ENCODE results near the gene GNL1. TPM values are rescaled to one million over a fixed set of nuclear protein-coding genes. Genes with fewer than 3 reads are reported as not detected.
"Not testable (repeated sequence)": the region's sequence is repeated elsewhere in the genome, so short reads cannot be mapped to it uniquely, and the experiment has no call there.

The GNL1 gene
- total and polyA plus RNA-seq, 2 donors: 30.9 to 63.7 TPM

GRCh38 chr6:30533460-30534294 lies 22.6 kb downstream of the GNL1 start:
- H3K4me1 ChIP-seq (ENCODE audit: insufficient read depth): no peaks in the 10 kb centered on the region
- no peaks in the 10 kb centered on the region for H3K36me3 ChIP-seq (ENCODE audit: insufficient read depth)
- no peak overlapping the region for H3K27ac ChIP-seq (ENCODE audit: low read depth)
- H3K4me3 ChIP-seq (ENCODE audit: low read depth, low read length): no peak overlapping the region
- DNase-seq (ENCODE audit: extremely low spot score): no peak
- WGBS: 76% methylated on average over 15 of the region's 15 CpGs

- 55% methylated on average over 2 of the region's 2 CpGs for WGBS
- DNase-seq (ENCODE audit: extremely low spot score): no peak
- no peak overlapping the region for H3K4me3 ChIP-seq (ENCODE audit: low read depth, low read length)
Observed at GRCh38 chr6:30530014-30530413, 26.3 kb downstream of the GNL1 start.

GRCh38 chr6:30529349-30529875 lies 26.9 kb downstream of the GNL1 start:
- not testable (repeated sequence) for H3K27ac ChIP-seq (ENCODE audit: low read depth); H3K4me3 ChIP-seq (ENCODE audit: low read depth, low read length); H3K36me3 ChIP-seq (ENCODE audit: insufficient read depth); DNase-seq (ENCODE audit: extremely low spot score); H3K4me1 ChIP-seq (ENCODE audit: insufficient read depth)
- WGBS: 84% methylated on average over 17 of the region's 17 CpGs

More at GRCh38 chr6:30530014-30530413, 26.3 kb downstream of the GNL1 start:
- no peaks in the 10 kb centered on the region for H3K36me3 ChIP-seq (ENCODE audit: insufficient read depth)
- no peaks in the 10 kb centered on the region for H3K4me1 ChIP-seq (ENCODE audit: insufficient read depth)
- H3K27ac ChIP-seq (ENCODE audit: low read depth): no peak overlapping the region

- DNase-seq (ENCODE audit: extremely low spot score); H3K36me3 ChIP-seq (ENCODE audit: insufficient read depth); H3K27ac ChIP-seq (ENCODE audit: low read depth); H3K4me3 ChIP-seq (ENCODE audit: low read depth, low read length); H3K4me1 ChIP-seq (ENCODE audit: insufficient read depth): not testable (repeated sequence)
- 96% methylated on average over 3 of the region's 3 CpGs for WGBS
Observed at GRCh38 chr6:30526444-30526843, 29.8 kb downstream of the GNL1 start.

- 78% methylated on average over 5 of the region's 5 CpGs for WGBS
- not testable (repeated sequence) for H3K4me1 ChIP-seq (ENCODE audit: insufficient read depth); H3K4me3 ChIP-seq (ENCODE audit: low read depth, low read length); H3K36me3 ChIP-seq (ENCODE audit: insufficient read depth); H3K27ac ChIP-seq (ENCODE audit: low read depth); DNase-seq (ENCODE audit: extremely low spot score)
Observed at GRCh38 chr6:30521952-30522351, 34.3 kb downstream of the GNL1 start.

- 55% methylated on average over 7 of the region's 7 CpGs for WGBS
- H3K27ac ChIP-seq (ENCODE audit: low read depth); H3K36me3 ChIP-seq (ENCODE audit: insufficient read depth); H3K4me3 ChIP-seq (ENCODE audit: low read depth, low read length); H3K4me1 ChIP-seq (ENCODE audit: insufficient read depth); DNase-seq (ENCODE audit: extremely low spot score): not testable (repeated sequence)
Observed at GRCh38 chr6:30521082-30521481, 35.2 kb downstream of the GNL1 start.

- WGBS: 86% methylated on average over 6 of the region's 6 CpGs
- no peak overlapping the region for H3K27ac ChIP-seq (ENCODE audit: low read depth)
- DNase-seq (ENCODE audit: extremely low spot score): no peak
- H3K36me3 ChIP-seq (ENCODE audit: insufficient read depth): no peaks in the 10 kb centered on the region
- H3K4me3 ChIP-seq (ENCODE audit: low read depth, low read length): no peak overlapping the region
- H3K4me1 ChIP-seq (ENCODE audit: insufficient read depth): no peaks in the 10 kb centered on the region
Observed at GRCh38 chr6:30520522-30520921, 35.8 kb downstream of the GNL1 start.

GRCh38 chr6:30518505-30519145 lies 37.7 kb downstream of the GNL1 start:
- not testable (repeated sequence) for H3K36me3 ChIP-seq (ENCODE audit: insufficient read depth); H3K4me3 ChIP-seq (ENCODE audit: low read depth, low read length); H3K4me1 ChIP-seq (ENCODE audit: insufficient read depth); DNase-seq (ENCODE audit: extremely low spot score); H3K27ac ChIP-seq (ENCODE audit: low read depth)
- WGBS: 68% methylated on average over 19 of the region's 19 CpGs

- H3K4me1 ChIP-seq (ENCODE audit: insufficient read depth); H3K27ac ChIP-seq (ENCODE audit: low read depth): not testable (repeated sequence)
- 91% methylated on average over 21 of the region's 21 CpGs for WGBS
Observed at GRCh38 chr6:30517767-30518504, 38.4 kb downstream of the GNL1 start.

GRCh38 chr6:30516754-30517076 lies 39.6 kb downstream of the GNL1 start:
- not testable (repeated sequence) for H3K4me3 ChIP-seq (ENCODE audit: low read depth, low read length); H3K36me3 ChIP-seq (ENCODE audit: insufficient read depth); H3K27ac ChIP-seq (ENCODE audit: low read depth); H3K4me1 ChIP-seq (ENCODE audit: insufficient read depth); DNase-seq (ENCODE audit: extremely low spot score)
- 63% methylated on average over 9 of the region's 9 CpGs for WGBS

More at GRCh38 chr6:30517767-30518504, 38.4 kb downstream of the GNL1 start:
- H3K4me3 ChIP-seq (ENCODE audit: low read depth, low read length); DNase-seq (ENCODE audit: extremely low spot score); H3K36me3 ChIP-seq (ENCODE audit: insufficient read depth): not testable (repeated sequence)

- DNase-seq (ENCODE audit: extremely low spot score): peak; percentile 85
- Histone ChIP-seq H3K4me1 (ENCODE audit: insufficient read depth) (no peaks in the 10 kb centered on the region), H3K4me3 (ENCODE audit: low read depth, low read length) (peak overlapping the region; percentile 12), H3K36me3 (ENCODE audit: insufficient read depth) (no peaks in the 10 kb centered on the region), H3K27ac (ENCODE audit: low read depth) (peak overlapping the region; percentile 92)
- WGBS: 4% methylated on average over 33 of the region's 33 CpGs
Observed at GRCh38 chr6:30515944-30516753, 40.1 kb downstream of the GNL1 start.

- Histone ChIP-seq H3K27ac (ENCODE audit: low read depth) (no peak overlapping the region), H3K36me3 (ENCODE audit: insufficient read depth) (no peaks in the 10 kb centered on the region), H3K4me1 (ENCODE audit: insufficient read depth) (no peaks in the 10 kb centered on the region), H3K4me3 (ENCODE audit: low read depth, low read length) (no peak overlapping the region)
- 41% methylated on average over 4 of the region's 4 CpGs for WGBS
- DNase-seq (ENCODE audit: extremely low spot score): no peak
Observed at GRCh38 chr6:30515106-30515505, 41.2 kb downstream of the GNL1 start.

- no peak for DNase-seq (ENCODE audit: extremely low spot score)
- 90% methylated on average over 2 of the region's 2 CpGs for WGBS
- H3K36me3 ChIP-seq (ENCODE audit: insufficient read depth): no peaks in the 10 kb centered on the region
Observed at GRCh38 chr6:30513451-30513850, 42.8 kb downstream of the GNL1 start.

More at GRCh38 chr6:30513451-30513850, 42.8 kb downstream of the GNL1 start:
- Histone ChIP-seq H3K4me1 (ENCODE audit: insufficient read depth) (no peaks in the 10 kb centered on the region), H3K27ac (ENCODE audit: low read depth) (no peak overlapping the region), H3K4me3 (ENCODE audit: low read depth, low read length) (no peak overlapping the region)

Data from urinary bladder (tissue), 4 donors.